HG03457 (cell line): ENCODE measurements around the gene KNDC1.
"Not testable (repeated sequence)": the region's sequence is repeated elsewhere in the genome, so short reads cannot be mapped to it uniquely, and the experiment has no call there.

ENCODE experiments used
- ATAC-seq: cut with Tn5 transposase; IDR thresholded peaks from one replicate; pipeline ENCODE4 v1.9.1; 2021; ENCODE audit warnings: moderate number of reproducible peaks; ENCODE audit not compliant: unreplicated experiment

KNDC1 gene

DNA sequence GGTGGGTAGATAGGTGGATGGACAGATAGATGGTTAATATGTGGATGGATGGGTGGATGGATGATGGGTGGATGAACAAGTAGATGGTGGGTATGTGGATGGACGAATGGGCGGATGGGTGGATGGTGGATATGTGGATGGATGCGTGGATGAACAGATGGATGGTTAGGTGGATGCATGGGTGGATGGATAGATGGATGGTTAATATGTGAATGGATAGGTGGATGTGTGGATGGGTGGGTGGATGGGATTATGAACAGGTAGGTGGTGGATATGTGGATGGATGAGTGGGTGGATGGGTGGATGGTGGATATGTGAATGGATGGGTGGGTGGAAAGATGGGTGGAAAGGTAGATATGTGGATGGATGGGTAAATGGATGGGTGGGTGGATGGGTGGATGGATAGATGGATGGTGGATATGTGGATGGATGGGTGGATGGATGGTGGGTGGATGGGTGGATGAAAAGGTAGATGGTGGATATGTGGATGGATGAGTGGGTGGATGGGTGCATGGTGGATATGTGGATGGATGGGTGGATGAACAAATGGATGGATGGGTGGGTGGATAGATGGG is 14.8 kb downstream of the KNDC1 start:
- ATAC-seq = no peak

GRCh38 chr10:133175624-133176023 is 15.6 kb downstream of the KNDC1 start:
- ATAC-seq = not testable (repeated sequence)

GRCh38 chr10:133176546-133176945 is 16.5 kb downstream of the KNDC1 start:
- ATAC-seq = no peak

DNA sequence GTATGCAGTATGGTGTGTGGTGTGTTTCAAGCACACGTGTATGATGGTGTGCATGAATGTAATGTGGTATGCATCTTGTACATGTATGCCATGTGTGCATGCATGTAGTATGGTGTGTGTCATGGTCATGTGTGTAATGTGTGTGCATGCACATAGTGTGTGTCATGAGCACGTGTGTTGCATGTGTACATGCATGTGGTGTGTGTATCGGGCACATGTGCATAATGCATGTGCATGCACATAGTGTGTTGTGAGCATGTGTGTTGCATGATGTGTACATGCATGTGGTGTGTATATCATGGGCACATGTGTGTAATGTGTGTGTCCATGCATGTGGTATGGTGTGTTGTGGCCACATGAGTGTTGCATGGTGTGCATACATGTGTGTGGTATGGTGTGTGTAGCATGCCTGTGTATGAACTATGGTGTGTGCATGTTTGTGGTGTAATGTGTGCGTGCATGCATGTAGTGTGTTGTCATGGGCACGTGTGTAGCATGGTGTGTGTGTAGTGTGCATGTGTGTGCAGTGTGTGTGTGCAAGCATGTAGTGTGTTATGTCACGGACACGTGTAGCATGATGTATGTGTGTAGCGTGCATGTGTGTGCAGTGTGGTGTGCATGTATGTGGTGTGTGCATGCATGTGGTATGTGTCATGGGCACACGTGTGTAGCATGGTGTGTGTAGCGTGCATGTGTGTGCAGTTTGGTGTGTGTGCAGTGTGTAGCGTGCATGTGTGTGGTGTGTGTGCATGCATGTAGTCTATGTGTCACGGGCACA is 17.6 kb downstream of the KNDC1 start:
- ATAC-seq = no peak

DNA sequence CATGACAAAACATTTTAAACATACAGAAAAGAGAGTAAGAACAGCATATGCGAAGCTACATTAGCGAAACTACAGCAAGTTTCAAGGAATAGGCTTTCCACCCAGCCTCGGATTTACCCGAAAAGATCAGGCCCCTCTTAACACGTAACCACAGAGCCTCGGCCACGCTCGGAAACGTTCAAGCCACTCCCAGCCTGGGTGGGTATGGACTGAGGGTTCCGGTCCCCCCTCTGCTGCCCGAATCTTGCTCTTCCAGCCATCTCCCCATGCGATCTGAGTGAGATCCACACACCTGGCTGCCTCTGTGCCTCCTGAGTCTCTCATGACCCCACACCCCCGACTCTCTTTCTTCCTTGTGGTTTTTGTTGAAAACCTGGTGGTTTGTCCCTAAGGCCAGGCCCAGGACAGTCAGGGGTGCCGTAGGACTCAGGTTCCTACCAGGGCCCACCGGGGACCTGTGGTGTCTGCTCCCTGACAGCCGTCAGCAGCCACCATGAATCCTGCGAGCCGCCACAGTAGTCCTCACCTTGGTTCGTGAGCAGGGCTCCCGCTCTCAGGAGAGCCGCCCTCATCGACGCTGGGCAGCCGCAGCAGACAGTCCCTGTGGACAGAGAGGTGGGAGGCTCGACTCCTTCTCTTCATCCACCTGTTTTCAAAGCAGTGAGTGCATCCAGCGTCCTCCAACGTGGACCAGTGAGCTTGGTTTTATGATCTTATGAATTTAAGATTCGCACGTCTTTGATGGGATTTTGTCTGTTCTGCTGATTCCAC is 18.5 kb downstream of the KNDC1 start:
- ATAC-seq = no peak

DNA sequence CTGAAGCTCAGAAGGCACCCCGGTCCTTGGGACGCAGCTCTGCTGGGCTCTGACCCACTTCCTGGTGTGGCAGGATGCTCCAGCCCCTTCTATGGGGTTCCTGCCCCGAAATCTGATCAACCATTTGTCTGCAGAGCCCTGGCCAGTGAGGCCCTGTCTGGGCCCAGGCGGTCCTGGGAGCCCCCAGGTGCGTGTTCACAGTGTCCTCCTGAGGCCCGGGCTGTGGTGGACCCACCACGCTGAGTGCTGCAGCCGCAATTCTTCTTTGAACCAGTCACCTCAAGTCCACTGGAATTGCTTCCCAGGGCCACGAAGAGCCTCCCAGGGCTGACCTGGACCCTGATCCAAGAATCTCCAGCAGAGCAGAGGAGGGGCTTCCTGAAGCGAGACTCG is 19.1 kb downstream of the KNDC1 start:
- no peak for ATAC-seq

GRCh38 chr10:133179651-133180050 is 19.6 kb downstream of the KNDC1 start:
- ATAC-seq = no peak

GRCh38 chr10:133180192-133180964 is 20.4 kb downstream of the KNDC1 start:
- no peak for ATAC-seq

- ATAC-seq = no peak
These were observed 21.1 kb downstream of the KNDC1 start for GRCh38 chr10:133180965-133181639.

- ATAC-seq = no peak
These were observed 22.2 kb downstream of the KNDC1 start for GRCh38 chr10:133182190-133182589.

GRCh38 chr10:133182791-133183645 is 23.0 kb downstream of the KNDC1 start:
- ATAC-seq = no peak

DNA sequence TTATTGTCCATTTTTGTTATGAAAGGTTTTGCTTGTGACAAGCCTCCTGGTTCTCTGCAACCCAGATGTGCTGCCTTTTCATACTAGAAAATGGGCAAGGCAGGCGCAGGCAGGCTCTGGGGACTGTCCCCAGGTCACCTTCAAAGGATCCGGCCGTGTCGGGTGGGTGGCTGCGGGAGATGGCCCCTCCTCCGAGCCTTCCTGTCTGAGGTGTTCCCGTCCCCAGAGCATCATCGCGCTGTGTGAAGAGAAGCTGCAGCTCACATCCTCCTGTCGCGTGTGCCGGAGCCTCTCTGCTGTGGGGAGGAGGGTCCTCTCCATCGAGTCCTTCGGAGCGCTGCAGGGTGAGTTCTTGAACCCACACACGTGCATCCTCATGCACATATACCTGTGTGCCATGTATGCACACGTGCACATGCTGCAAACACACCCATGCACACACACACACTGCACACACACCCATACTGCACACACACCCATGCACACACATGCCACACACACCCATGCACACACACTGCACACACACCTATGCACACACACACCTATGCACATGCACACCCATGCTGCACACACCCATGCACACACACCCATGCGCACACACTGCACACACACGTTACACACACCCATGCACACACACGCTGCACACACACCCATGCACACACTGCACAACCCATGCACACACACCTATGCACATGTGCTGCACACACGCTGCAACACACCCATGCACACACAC is 23.8 kb downstream of the KNDC1 start:
- ATAC-seq = no peak

- ATAC-seq = no peak
These were observed 24.7 kb downstream of the KNDC1 start for GRCh38 chr10:133184591-133185244.

DNA sequence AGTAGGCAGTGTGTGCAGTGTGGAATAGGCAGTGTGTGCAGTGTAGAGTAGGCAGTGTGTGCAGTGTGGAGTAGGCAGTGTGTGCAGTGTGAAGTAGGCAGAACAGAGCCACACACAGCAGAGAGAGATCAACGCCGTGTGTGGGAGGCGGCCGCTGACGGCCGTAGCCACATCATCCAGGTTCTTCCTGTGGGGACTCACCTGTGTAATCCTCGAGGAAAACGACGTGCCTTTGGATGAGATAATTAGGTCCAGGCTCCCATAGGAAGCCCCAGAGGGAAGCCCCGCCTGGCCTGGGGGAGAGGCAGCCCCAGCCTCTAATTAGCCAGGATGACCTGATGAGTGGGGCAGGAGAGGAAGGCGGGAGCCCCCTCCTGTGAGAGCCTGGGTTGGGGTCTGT is 25.4 kb downstream of the KNDC1 start:
- ATAC-seq = no peak

DNA sequence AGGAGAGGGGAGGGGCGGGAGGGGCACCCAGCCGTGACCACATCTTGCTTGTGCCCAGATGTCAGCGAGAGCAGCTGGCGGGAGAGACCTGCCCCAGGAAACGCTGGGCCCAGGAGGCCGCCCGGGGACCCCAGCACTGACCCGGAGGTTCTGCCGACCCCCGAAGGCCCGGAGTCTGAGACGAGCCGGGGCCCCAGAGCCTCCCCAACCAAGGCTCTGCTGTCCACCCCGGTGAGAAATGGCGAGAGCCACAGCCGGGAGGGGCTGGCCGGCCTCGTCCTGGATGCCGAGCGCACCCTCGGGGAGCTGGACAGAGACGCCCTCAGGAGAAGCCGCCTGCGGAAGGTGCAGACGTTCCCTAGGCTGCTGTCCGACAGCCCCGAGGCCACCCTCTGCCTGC is 25.9 kb downstream of the KNDC1 start:
- ATAC-seq = no peak

DNA sequence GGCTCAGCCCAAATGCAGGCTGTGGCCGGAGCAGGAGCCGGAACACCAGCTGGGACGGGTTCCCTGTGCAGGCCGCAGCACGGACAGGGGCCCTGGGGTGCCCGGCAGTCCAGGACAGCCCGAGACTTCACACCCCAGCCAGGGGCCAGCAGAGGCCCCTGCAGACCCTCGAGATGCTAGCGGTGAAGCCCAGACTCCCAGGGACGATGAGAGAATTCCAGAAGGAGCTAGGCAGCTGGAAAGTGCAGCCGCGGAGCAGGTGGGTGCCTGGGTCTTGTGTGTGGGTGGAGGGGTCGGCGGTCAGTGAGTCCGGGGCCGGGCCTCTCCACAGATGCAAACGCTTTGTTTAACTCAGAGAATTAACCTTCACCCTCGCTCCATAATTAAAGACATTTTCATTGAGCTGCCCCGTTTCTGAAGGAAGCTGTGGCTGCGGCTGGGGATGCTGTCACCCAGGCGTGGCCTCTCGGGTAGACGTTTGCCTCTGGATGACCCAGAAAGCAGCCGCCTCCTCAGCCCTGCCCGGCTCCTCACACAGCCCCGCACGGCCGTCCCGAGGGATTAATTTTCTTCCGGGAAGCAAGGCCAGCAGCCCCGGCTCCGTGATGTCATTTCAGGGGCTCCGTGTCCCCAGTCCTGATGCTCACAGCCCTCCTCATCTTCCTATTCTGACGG is 26.5 kb downstream of the KNDC1 start:
- ATAC-seq = no peak

DNA sequence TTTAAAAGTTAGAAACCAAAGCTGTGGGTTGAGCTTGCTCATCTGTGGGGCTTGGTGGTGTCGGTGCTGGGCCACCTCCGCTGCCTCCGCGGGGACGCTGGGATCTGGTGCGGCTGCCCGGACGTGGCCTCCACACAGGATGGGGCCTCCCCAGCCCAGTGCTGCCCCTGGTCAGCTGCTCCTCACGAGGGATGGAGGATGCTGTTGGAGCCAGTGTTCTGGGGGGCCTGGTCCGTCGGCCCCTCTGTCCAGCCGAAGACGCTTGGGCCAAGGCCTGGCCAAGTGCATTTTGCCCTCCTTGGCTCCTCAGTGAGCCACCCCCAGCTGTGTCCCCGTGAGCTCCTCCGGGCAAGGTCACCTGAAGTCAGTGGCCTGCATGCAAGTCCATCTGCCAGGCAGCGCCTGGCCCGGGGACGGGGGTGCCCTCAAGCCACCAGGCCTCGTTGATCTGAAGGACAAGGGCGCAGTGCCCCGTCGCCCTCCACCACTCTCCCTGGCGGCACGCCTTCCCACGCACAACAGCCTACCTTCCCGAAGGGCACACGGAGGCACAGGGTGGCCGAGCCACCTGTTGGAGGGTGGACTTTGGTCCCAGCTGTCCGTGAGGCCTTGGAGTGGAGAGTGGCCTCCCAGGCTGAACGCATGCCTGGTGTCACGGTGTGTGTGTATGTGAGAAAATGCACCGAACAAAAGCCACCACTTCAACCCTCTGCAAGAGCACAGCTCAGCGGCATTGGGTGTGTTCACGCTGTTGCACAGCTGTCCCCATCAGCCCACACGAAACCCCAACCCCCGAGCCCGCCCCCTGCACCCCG is 27.3 kb downstream of the KNDC1 start:
- no peak for ATAC-seq
